ENCODE measurements around the gene CDKN2D. TPM values are rescaled to one million over a fixed set of nuclear protein-coding genes. Genes with fewer than 3 reads are reported as not detected.

CDKN2D gene
- total and polyA plus RNA-seq, 2 of the 13 experiments (the other 11 are each of a cell fraction or from before 2014, with no cell fraction given): 5.4 to 8.6 TPM

GRCh38 chr19:10612499-10613119 lies 43.8 kb upstream of the CDKN2D start:
- no TSS peak for BruUV-seq (replicated peaks)
- no peak for DNase-seq (ENCODE audit: low spot score)
- Histone ChIP-seq H2AFZ (ENCODE audit: low read length) (no peak overlapping the region), H3K27ac (ENCODE audit: extremely low read length, insufficient read depth, low read length) (no peak overlapping the region), H4K20me1 (ENCODE audit: insufficient read depth, low read length) (no peaks in the 10 kb centered on the region), H3K4me3 (replicated peaks in 1 of 3; ENCODE audit: insufficient read depth in 1 of 3, low read depth in 2 of 3, low read length in 3 of 3) (no peak overlapping the region), H3K36me3 (replicated peaks in 1 of 2; ENCODE audit: control insufficient read depth in 1 of 2, insufficient read depth in 2 of 2, low read length in 2 of 2) (no peaks in the 10 kb centered on the region), H3K4me1 (ENCODE audit: insufficient read depth, low read length) (no peaks in the 10 kb centered on the region), H3K27me3 (ENCODE audit: control insufficient read depth in 1 of 2, insufficient read depth in 2 of 2, low read length in 2 of 2) (no peaks in the 10 kb centered on the region; a peak in 1 of 5 replicates), H3K79me2 (ENCODE audit: insufficient read depth, low read length) (no peaks in the 10 kb centered on the region), H3K4me2 (ENCODE audit: low read depth, low read length) (no peak overlapping the region), H3K9me3 (ENCODE audit: low read length) (no peaks in the 10 kb centered on the region), H3K9ac (ENCODE audit: insufficient read depth, low read depth, low read length) (no peak overlapping the region)
- in situ Hi-C loops (cut with HindIII; ENCODE audit: extremely low pct_ligation_motif_present, low pct_unique_long_range_greater_than_20kb) (no loop called here), intact Hi-C loops (cut with micrococcal nuclease; ENCODE audit: unreplicated experiment) (no loop called here)
- ATAC-seq: no peak
- ChIA-PET CTCF (ENCODE audit: low intra/inter-chr PET ratio, low total read pairs) (no interaction called here), POLR2A (no interaction called here)
- WGBS (ENCODE audit: low lambda C conversion rate): 71% methylated on average over 9 of the region's 15 CpGs
- TF ChIP-seq ZNF768 (CRISPR knock-in tag; IDR thresholded peaks at IDR 0.05) (no peak), ZBTB37 (CRISPR knock-in tag; IDR thresholded peaks at IDR 0.05) (no peak), ZNF629 (CRISPR knock-in tag; conservative IDR thresholded peaks at IDR 0.05) (peak; percentile 29; the same call in 1 of the 2 replicates), HNRNPL (IDR thresholded peaks at IDR 0.05; ENCODE audit: low read depth, low read length) (0 out of 2 replicates have a peak, but pooled peaks have one; percentile 27)
- FAIRE-seq: no peak

GRCh38 chr19:10611907-10612306 lies 43.1 kb upstream of the CDKN2D start:
- no peak overlapping the region for H2AFZ ChIP-seq (ENCODE audit: low read length)
- H3K27me3 ChIP-seq (ENCODE audit: control insufficient read depth in 1 of 2, insufficient read depth in 2 of 2, low read length in 2 of 2): no peaks in the 10 kb centered on the region; a peak in 1 of 5 replicates
- in situ Hi-C loops (cut with HindIII; ENCODE audit: extremely low pct_ligation_motif_present, low pct_unique_long_range_greater_than_20kb): no loop called here
- no peak overlapping the region for H3K27ac ChIP-seq (ENCODE audit: extremely low read length, insufficient read depth, low read length)
- H4K20me1 ChIP-seq (ENCODE audit: insufficient read depth, low read length): no peaks in the 10 kb centered on the region
- ATAC-seq (no peak), DNase-seq (ENCODE audit: low spot score) (no peak), FAIRE-seq (no peak)
- intact Hi-C loops (cut with micrococcal nuclease; ENCODE audit: unreplicated experiment): no loop called here
- no peak overlapping the region for H3K4me2 ChIP-seq (ENCODE audit: low read depth, low read length)
- H3K9me3 ChIP-seq (ENCODE audit: low read length): no peaks in the 10 kb centered on the region
- no peak overlapping the region for H3K9ac ChIP-seq (ENCODE audit: insufficient read depth, low read depth, low read length)
- no TSS peak for BruUV-seq (replicated peaks)
- H3K79me2 ChIP-seq (ENCODE audit: insufficient read depth, low read length): no peaks in the 10 kb centered on the region
- H3K4me3 ChIP-seq (replicated peaks in 1 of 3; ENCODE audit: insufficient read depth in 1 of 3, low read depth in 2 of 3, low read length in 3 of 3): no peak overlapping the region
- no peaks in the 10 kb centered on the region for H3K36me3 ChIP-seq (replicated peaks in 1 of 2; ENCODE audit: control insufficient read depth in 1 of 2, insufficient read depth in 2 of 2, low read length in 2 of 2)
- H3K4me1 ChIP-seq (ENCODE audit: insufficient read depth, low read length): no peaks in the 10 kb centered on the region
- WGBS (ENCODE audit: low lambda C conversion rate): 64% methylated on average over 5 of the region's 5 CpGs
- ChIA-PET POLR2A (no interaction called here), CTCF (ENCODE audit: low intra/inter-chr PET ratio, low total read pairs) (no interaction called here)
- TF ChIP-seq ZNF367 (CRISPR knock-in tag; IDR thresholded peaks at IDR 0.05; ENCODE audit: borderline replicate concordance) (no peak), ZNF3 (CRISPR knock-in tag; IDR thresholded peaks at IDR 0.05) (no peak), ZNF576 (CRISPR knock-in tag; IDR thresholded peaks at IDR 0.05) (no peak), SALL2 (CRISPR knock-in tag; IDR thresholded peaks at IDR 0.05) (no peak), ZNF564 (CRISPR knock-in tag; IDR thresholded peaks at IDR 0.05) (no peak), HMGA1 (CRISPR knock-in tag; conservative IDR thresholded peaks at IDR 0.05) (no peak), ZNF678 (CRISPR knock-in tag; IDR thresholded peaks at IDR 0.05) (no peak), RELA (CRISPR knock-in tag; IDR thresholded peaks at IDR 0.05) (no peak), EED (CRISPR knock-in tag; IDR thresholded peaks at IDR 0.05) (no peak)
- TF ChIP-seq, protein P1, sequence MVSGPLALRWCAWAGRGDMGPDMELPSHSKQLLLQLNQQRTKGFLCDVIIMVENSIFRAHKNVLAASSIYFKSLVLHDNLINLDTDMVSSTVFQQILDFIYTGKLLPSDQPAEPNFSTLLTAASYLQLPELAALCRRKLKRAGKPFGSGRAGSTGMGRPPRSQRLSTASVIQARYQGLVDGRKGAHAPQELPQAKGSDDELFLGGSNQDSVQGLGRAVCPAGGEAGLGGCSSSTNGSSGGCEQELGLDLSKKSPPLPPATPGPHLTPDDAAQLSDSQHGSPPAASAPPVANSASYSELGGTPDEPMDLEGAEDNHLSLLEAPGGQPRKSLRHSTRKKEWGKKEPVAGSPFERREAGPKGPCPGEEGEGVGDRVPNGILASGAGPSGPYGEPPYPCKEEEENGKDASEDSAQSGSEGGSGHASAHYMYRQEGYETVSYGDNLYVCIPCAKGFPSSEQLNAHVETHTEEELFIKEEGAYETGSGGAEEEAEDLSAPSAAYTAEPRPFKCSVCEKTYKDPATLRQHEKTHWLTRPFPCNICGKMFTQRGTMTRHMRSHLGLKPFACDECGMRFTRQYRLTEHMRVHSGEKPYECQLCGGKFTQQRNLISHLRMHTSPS (CRISPR knock-in tag; IDR thresholded peaks at IDR 0.05; ENCODE audit: low read depth): no peak

Data from HepG2 (cell line).